ENCODE results near the gene TOB2. TPM values are rescaled to one million over a fixed set of nuclear protein-coding genes. Genes with fewer than 3 reads are reported as not detected.
"Not testable (repeated sequence)": the region's sequence is repeated elsewhere in the genome, so short reads cannot be mapped to it uniquely, and the experiment has no call there.

Gene TOB2
- total RNA-seq, 1 donor from 2014 or later, result 33.4 TPM

- no peak for TF ChIP-seq CTCF (conservative IDR thresholded peaks at IDR 0.05; ENCODE audit: low read depth, low read length)
- peak overlapping the region; percentile 92 for H3K4me3 ChIP-seq (ENCODE audit: low read depth, low read length)
- no peak for DNase-seq (ENCODE audit: low read depth)
Observed at GRCh38 chr22:41447435-41448188, 1.0 kb upstream of the TOB2 start.

- no peak for DNase-seq (ENCODE audit: low read depth)
- TF ChIP-seq CTCF (conservative IDR thresholded peaks at IDR 0.05; ENCODE audit: low read depth, low read length), result no peak
- H3K4me3 ChIP-seq (ENCODE audit: low read depth, low read length), result peak overlapping the region; percentile 92
Observed at GRCh38 chr22:41446057-41446501, 522 bp downstream of the TOB2 start.

- no peak for DNase-seq (ENCODE audit: low read depth)
- TF ChIP-seq CTCF (conservative IDR thresholded peaks at IDR 0.05; ENCODE audit: low read depth, low read length), result no peak
- peak overlapping the region; percentile 92 for H3K4me3 ChIP-seq (ENCODE audit: low read depth, low read length)
Observed at GRCh38 chr22:41445129-41446056, 1.2 kb downstream of the TOB2 start.

GRCh38 chr22:41444360-41445128 lies 2.1 kb downstream of the TOB2 start:
- no peak for TF ChIP-seq CTCF (conservative IDR thresholded peaks at IDR 0.05; ENCODE audit: low read depth, low read length)
- DNase-seq (ENCODE audit: low read depth), result no peak
- H3K4me3 ChIP-seq (ENCODE audit: low read depth, low read length), result peak overlapping the region; percentile 92

- H3K4me3 ChIP-seq (ENCODE audit: low read depth, low read length), result peak overlapping the region; percentile 92
- no peak for TF ChIP-seq CTCF (conservative IDR thresholded peaks at IDR 0.05; ENCODE audit: low read depth, low read length)
- no peak for DNase-seq (ENCODE audit: low read depth)
Observed at GRCh38 chr22:41442240-41442792, 4.3 kb downstream of the TOB2 start.

- DNase-seq (ENCODE audit: low read depth); H3K4me3 ChIP-seq (ENCODE audit: low read depth, low read length): not testable (repeated sequence)
Observed at GRCh38 chr22:41440511-41440910, 6.1 kb downstream of the TOB2 start.
